Retinal pigment epithelial cell (primary cell): ENCODE data around the gene ZNF80.

Experiments used
- DNase-seq: peaks from one replicate; pipeline ENCODE4 v3.0.0-alpha.2; 2010; ENCODE audit warnings: low read depth
- H3K4me3 ChIP-seq: 2 replicates; pipeline ENCODE4 v1.5.1; 2011; ENCODE audit warnings: mild to moderate bottlenecking, low read length, control low read depth, moderate library complexity
- CTCF ChIP-seq: conservative IDR thresholded peaks from 2 replicates; pipeline ENCODE4 v1.5.1; 2011; ENCODE audit warnings: low read depth, low read length, control low read depth, inconsistent platforms

ZNF80 gene

GRCh38 chr3:114213627-114214541 lies 23.5 kb downstream of the ZNF80 start:
- peak; percentile 3 for DNase-seq
- peak overlapping the region; percentile 1 for H3K4me3 ChIP-seq
- TF ChIP-seq CTCF: peak; percentile 1

DNA sequence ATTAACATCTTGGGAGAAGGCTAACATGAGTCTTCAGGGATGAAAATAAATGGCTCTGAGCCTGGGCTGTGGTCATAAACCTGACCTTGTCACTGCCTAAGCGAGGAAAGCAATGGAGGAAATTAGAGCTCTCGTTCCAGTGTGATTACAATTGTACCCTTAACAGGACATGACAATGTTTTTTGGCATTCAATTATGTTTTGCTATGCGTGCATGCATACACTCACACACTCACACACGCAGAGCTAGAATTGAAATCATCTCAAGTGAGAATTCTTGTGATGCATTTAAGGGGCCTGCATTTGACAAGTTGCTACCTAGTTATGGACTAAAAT lies 24.1 kb downstream of the ZNF80 start:
- no peak for DNase-seq
- no peak for TF ChIP-seq CTCF
- no peak overlapping the region for H3K4me3 ChIP-seq

DNA sequence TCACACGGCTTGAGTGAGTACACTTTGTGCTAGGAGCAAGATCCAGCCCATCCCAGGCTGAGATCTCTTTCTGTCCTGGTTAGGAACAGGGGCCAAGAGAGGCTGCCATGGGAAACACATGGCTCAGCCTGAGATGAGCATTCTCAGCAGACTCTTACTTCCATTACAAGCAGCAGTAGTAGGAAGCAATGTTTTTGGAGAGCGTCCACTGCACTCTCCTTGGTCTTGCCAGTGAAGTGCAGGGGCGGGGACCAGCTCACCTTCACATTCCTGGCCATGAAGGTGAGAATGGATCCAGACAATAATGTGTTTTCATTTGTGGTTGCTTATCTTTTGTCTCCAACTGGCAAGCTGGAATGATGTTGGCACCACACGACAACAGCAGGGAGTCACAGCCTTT lies 24.7 kb downstream of the ZNF80 start:
- no peak for DNase-seq
- H3K4me3 ChIP-seq: no peak overlapping the region
- no peak for TF ChIP-seq CTCF

DNA sequence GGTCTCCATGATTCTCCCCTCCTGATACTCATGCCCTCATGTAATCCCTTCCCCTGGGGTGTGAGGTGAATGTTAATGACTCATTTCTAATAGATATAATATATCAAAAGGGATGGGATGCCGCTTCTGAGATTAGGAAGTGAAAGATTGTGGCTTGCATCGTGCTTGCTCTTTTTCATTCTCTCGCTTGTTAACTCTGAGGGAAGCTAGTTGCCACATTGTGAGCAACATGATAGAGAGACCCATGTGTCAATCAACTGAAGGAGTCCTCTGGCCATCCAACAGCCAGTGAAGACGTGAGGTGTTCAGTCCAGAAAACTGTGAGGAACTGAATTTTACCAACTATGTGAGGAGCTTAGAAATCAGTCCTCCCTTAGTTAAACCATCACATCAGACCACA lies 29.6 kb downstream of the ZNF80 start:
- no peak for TF ChIP-seq CTCF
- DNase-seq: no peak
- H3K4me3 ChIP-seq: no peak overlapping the region

DNA sequence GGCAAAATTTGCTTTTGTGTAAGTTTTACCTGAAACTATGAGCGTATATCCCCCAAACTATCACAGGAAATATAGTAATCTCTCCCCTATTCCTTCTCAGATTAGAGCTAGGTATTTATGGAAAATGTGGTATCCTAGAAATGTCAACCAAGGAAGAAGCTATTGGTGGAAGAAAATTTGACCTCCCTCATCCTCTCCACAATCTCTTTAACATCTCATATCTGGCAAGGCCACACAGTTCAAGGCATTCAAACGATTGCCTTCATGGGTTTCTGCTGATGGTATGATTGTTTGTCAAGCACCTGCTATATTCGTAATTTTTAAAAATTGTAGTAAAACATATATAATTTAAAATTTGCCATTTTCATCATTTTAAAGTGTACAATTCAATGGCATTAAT lies 31.0 kb downstream of the ZNF80 start:
- TF ChIP-seq CTCF: no peak

DNA sequence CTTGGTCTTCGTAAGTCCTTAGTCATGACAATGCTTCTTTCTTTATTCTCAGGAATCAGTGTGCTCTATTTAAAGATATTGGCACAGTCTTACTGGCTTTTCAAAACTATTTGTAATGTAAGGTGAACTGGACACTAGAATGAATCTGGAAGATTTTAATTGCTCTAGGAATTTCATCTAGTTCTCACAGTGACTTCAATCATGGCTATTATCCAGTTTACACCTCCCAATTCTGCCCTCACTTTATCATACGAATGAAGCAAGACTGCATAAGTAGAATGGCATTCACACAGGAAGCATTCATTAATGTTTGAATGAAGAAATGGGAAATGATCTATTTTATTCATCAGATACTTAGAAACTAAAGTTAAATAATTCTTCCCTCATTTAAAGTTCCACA lies 31.8 kb downstream of the ZNF80 start:
- no peak for DNase-seq
- H3K4me3 ChIP-seq: no peak overlapping the region
- TF ChIP-seq CTCF: no peak

More for the DNA sequence above, 31.0 kb downstream of the ZNF80 start:
- no peak for DNase-seq
- H3K4me3 ChIP-seq: no peak overlapping the region

DNA sequence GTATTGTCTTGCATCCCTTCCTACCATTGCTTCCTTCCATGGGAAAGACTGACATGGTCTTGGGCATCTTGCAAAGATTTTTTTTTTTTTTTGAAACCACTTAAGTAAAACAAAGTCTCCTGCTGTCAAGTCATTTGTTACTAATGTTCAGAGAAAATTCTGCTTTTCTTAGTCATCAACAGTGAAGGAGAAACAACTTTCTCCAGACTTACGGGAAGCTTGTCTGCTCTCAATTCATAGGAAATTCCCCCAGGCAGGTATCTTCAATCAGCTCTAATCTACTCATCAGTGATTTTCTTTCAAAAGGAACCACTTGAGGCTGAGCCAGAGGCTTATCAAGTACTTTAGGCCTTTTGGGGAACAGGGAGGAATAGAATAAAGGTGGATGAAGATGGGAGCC lies 42.6 kb downstream of the ZNF80 start:
- H3K4me3 ChIP-seq: no peak overlapping the region
- DNase-seq: no peak
- TF ChIP-seq CTCF: no peak
